ENCODE measurements around the gene PSD.

Gene PSD

GRCh38 chr10:102382871-102383270 lies 35.7 kb downstream of the PSD start:
- no peak for DNase-seq

GRCh38 chr10:102381983-102382382 lies 36.6 kb downstream of the PSD start:
- no peak for DNase-seq

- no peak for DNase-seq
Observed at GRCh38 chr10:102379383-102379782, 39.2 kb downstream of the PSD start.

GRCh38 chr10:102376901-102377300 lies 41.7 kb downstream of the PSD start:
- no peak for DNase-seq

GRCh38 chr10:102375867-102376266 lies 42.7 kb downstream of the PSD start:
- no peak for DNase-seq

- DNase-seq: no peak
Observed at GRCh38 chr10:102375250-102375649, 43.3 kb downstream of the PSD start.

- DNase-seq: no peak
Observed at GRCh38 chr10:102371295-102371694, 47.3 kb downstream of the PSD start.

GRCh38 chr10:102368077-102368476 lies 50.5 kb downstream of the PSD start:
- no peak for DNase-seq

GRCh38 chr10:102367441-102367840 lies 51.1 kb downstream of the PSD start:
- DNase-seq: no peak

- no peak for DNase-seq
Observed at GRCh38 chr10:102358712-102359382, 59.7 kb downstream of the PSD start.

- no peak for DNase-seq
Observed at GRCh38 chr10:102354451-102354850, 64.1 kb downstream of the PSD start.
